Hematopoietic multipotent progenitor cell treated with erythropoietin and hydrocortisone succinate and interleukin-3 and kit ligand, for 6 days (in vitro differentiated cells): ENCODE data around the gene SLC24A3.

Experiments
- DNase-seq: peaks from one replicate; pipeline ENCODE4 v3.0.0-alpha.2; 2015

Gene SLC24A3

DNA sequence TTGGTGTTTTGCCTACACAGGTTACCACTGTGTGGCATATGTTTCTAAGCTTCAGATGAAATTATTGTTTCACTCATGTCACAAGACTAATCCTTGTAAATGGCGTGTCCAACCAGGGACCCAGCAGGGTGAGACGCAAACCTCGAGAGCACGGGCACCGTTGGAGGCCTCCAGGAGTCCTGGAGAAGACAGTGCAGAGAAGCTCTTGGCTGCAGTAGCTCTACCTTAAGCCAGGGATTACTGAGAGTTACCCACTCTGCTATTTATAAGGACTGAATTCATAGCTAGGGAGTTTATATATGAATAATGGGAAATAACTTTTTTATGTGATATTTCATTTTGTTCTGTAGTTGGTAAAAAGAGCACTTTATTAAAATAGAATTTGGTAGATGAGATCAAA is 137.4 kb downstream of the SLC24A3 start:
- DNase-seq = no peak

DNA sequence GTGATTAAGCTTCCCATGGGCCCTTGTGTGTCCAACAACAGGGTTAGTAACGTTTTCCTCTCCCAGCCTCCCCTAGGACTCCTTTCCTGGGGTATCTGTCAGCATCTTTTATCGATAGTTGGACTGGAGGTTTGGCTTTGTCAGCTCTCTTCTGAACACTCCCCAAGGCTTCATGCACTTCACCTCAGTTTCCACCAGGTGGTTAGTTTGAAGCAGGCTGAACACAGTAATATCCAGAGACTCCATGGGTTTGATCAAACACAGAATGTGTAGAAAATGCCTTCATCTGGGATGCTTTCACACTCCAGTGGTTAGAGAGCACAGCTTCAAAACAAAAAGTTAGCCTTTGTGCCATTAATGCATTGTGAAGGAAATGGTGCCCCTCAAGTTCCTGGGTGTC is 139.1 kb downstream of the SLC24A3 start:
- DNase-seq = no peak

DNA sequence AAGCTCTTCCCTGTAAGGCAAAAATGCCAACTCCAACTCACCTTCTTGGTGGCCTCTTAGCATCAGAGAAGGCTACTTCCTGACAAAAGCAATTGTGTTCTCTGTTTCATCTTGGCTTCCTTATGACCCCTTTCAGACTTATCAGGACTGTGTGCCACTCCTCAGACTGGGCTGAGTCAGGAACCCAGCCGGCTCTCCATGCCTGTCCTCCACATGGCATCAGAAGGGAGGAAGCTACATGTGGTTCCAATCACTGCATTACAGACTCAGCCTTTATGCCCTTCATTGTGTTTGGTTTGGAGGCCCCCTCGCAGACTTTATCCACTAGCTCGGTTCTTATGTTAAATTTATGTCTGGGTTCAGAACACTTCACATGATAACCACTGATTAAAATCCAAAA is 142.5 kb downstream of the SLC24A3 start:
- DNase-seq = no peak

DNA sequence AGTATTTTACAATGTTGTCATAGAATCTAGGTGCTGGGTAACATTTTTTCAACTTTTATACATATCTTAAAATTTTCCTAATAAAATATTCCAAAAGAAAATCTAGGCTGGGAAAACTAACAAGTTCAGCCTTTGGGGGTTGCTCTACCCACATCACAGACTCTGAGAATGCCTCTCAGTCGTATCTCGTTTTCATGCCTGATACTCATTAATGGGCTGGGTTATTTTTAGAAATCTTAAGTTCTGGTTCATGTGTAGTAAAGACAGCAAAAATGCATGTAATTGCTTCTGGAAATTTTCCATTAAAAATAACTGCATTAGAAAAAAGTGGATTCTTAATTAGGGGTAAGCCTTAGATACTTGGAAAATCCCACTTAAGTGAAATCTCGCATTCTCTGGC is 149.3 kb downstream of the SLC24A3 start:
- DNase-seq = no peak

DNA sequence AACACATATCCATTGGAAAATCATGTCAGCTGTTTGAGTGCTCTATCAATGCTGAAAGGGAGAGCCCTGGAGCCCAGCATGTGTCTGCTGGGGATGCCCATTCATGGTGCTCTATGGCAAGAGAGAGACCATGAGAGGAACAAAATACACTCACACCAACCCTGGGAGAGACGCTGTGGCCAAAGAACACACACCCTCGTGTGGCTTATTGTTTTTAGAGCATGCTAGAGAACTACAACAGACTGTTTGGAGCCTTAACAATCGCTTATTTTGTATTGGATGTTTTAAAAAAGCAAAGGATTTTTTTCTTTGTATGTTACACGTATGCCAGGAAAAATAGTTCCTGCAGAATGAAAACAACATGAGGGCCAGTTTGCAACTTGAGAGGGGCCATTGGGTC is 151.0 kb downstream of the SLC24A3 start:
- DNase-seq = no peak

DNA sequence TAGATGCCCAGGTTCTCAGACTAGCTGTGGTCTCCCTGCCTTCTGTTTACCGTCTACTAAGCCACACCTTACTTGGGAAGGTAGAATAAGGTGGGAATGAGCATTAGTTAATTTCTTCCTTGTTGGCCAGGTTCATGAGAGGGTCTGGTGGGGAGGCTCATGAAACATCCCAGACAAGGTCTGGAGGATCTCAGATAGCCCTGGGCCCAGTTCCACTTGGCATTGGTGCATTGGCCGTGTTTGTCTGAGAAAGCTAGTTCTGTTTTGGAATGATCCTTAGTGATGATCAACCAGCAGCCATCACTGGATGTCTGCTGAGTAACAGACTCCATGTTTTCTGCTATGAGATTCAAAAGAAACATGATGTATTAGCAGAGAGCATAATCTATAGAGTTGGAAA is 155.1 kb downstream of the SLC24A3 start:
- no peak for DNase-seq

DNA sequence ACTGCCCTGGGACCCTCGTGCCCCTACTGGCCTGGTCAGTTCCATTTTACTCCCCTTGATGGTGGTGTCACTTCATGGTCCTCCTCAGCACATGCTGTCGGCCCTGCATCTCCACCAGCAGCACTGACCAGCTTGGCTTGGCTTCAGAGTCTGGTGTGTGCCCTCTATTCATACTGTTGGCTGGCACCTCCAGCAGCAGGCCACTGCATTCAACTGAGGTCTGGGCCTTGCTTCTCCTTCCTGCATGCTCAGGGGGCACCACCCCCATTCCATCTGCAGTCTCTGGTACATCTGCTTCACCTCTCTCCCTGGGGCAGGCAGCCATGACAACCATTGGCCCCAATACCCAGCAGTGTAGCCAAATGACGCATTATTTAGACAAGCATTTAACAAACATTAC is 155.9 kb downstream of the SLC24A3 start:
- DNase-seq = no peak

DNA sequence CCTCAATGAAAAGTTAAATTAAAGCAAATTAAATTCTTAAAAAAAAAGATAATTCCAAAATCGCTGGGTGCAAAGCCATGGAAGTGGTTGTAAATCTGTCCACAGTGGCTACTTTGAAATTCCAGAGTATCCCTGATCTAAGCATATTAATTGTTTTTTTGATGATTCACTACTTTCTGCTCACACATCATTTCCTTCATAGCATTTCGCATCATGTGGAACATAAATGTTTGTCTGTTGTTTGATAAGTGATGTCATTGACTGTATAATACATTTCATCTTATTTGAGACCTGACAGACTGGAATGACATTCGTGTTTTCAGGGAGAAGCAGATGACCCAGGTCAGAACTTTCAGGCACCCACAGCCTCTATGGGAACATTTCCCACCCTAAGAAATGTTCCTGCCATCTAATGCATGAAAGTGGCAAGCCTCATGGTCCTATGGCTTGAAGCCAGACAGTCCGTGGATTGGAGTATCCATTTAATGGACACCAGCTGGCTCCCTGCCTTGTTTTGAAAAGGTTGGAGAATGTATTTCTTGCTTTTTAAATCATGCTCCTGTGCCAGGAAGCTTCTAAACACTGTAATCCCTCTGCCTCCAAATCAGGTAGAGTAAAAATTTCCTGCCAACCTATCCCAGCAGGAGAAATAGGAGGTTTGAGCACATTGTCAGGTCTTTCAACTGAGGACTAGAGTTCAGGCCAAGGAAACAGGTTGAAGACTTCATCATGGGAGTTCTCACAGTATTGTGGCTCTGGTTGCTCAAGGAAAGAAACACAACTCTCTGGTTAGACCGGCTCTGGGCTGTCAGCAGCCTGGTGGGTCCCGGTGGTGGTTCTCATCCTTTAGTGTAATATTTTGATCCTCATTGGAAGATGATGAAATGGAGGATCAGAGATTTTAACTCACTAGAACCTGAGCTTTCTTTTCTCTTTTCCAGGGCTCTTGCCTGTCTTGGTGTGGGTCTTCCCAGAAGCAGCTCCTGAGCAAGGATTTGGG is 157.9 kb downstream of the SLC24A3 start:
- DNase-seq = no peak

DNA sequence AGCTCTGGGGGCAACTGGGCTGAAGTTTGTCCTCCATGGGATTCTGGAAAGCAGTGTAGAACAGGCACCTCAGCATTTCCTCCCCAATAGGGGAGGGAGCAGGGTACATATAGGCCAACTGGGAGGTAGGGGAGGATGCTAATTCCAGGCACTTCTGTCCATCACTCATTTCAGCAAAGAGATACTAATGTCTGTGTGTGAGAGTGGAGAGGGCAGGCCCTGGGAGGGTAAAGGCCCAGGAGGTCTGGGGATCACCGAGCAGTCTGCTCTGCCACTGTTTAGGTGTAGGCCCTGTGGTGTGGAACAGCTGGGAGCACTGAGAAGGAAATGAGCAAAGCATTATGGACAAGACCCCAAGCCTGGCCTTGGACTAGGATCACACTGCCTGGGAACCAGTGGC is 158.7 kb downstream of the SLC24A3 start:
- no peak for DNase-seq

DNA sequence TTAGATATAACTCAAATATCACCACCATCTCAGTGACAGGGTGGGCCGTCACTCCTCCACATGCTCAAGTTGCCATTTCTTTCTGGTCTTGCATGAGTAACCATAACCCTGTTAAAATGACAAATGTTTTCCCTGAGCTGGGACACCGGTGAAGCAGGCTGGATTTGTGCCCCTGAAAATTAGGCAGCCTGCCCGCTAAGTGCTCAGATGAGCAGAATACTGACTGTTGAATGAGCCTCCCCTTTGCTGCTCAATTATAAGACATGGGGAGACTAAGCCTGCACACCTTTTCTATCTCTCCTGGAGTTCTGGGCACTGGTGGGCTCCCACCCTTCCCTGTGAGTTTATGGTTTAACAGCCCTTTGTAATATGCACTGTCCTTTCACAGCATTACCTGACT is 161.8 kb downstream of the SLC24A3 start:
- no peak for DNase-seq

DNA sequence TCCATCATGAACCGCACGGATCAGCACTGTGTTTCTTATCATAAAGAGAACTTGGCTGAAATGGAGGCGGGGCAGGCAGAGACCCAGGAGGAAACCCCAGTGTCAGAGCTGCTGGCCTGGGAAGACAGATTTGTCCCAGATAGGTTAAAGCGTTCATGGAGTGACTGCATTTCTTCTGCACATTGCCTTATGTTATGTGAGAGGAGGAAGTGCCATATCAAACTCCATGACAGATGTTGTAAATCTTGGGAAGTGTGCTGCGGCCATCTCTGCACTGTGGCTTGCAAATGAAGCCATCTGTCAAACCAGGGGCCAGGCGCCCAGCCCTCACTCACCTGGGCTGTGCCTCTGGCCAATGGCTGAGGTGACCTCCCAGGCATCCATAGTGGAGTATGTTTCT is 163.0 kb downstream of the SLC24A3 start:
- peak; percentile 56 for DNase-seq

DNA sequence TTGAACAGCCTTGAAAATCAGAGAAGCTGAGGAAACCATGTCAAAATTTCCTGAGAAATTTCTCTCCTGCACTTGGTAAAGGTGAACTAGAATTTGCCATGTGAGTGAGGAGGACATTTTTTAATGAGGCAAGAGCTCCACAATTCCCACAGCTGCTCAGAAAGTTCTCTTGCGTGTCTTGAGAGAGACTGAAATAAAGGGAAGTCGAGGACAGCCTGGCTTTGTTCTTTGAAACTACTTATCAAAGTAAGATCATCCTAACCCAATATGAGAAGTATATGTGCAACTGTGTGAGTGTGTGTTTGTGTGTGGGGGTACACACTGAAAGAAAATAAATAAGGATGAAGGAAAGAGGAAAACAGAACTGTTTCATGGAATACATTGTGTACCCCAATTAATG is 163.4 kb downstream of the SLC24A3 start:
- peak; percentile 27 for DNase-seq

DNA sequence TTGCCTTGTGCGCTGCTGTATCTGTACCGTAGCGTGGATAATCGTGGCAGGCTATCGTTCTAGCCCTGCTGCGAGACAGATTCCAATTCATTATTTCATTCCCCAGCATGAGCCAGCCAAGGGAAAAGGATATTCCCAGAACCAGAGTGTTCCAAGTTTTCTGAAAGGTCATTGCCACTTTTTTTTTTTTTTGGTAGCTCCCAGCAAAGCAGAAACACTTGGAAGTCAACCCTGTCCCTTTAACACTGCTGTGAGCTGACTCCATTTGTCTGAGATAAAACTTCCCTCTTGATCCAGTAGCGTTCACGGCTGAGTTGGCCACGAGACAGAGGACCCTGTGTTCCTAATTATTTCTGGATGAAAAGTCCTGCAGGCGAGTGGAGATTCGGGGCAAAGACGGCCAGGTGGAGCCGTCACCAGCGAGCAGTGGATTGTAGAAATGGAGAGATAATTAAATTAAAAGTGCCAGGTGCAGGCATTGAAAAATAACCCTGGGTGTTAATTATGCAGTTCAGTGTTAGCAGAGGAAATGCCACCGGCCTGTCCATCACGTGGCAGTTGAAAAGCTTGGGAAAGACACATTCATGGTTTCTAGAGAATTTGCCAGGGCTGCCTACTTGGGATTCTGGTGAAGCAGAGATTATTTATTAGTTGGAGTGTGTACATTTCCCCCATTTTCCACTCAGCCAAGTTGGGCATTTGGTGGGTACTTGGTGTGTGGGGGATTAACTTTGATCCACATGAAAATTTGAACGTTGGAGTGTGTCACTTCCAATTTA is 164.2 kb downstream of the SLC24A3 start:
- DNase-seq = no peak

DNA sequence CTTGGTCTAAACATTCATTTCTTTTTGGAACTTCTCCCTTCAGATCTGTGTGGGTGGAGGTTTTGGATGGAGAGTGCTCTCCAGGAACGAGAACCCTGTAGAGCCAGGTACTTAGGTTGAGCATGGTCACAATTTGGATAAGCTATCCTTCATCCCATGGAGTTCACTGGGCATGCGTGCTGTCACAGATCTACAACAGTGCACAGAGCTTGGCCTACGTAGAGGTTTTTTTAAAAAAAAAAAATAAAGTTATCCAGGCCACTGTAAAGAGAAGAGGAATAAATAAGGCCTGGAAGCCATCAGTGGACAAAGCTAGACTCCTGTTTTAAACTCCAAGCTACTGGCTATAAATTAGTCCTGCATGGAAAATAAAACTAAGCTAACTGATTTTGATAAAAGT is 165.6 kb downstream of the SLC24A3 start:
- no peak for DNase-seq

DNA sequence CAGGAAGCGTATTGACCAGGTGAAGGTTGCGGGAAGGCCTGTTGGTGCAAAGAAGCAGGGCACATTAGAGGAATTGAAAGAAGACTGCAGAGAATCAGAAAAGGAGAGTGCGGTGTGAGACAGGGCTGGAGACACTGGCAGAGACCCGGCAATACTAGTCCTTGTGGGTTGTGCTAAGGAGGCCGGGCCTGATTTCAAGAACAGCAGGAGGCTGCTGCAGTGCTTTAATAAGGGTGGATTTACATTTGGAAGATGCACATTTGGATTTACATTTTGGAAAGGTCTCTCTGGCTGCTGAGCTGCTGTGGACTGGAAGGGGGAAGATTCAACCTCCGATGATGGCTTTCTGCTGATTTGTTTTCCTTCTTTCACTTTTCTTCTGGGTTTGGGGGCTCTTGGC is 167.8 kb downstream of the SLC24A3 start:
- DNase-seq = no peak

DNA sequence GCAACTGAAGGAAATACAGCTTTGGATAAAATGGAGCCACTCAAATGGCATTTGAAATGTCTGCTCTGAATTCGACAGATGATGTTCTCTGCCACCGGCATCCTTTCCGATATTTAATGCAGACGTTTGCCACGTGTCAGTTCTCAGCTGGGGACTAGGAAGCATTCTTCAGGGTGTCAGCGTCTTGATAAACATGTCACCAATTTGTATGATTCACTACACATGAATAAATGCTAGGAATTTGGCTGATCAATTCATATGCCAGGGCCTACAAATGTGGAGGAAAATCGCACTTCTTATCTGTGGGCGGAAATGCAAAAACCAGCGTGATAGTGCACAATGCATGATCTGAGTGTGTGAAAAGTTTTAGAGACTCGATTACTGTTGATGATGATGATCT is 169.5 kb downstream of the SLC24A3 start:
- no peak for DNase-seq

DNA sequence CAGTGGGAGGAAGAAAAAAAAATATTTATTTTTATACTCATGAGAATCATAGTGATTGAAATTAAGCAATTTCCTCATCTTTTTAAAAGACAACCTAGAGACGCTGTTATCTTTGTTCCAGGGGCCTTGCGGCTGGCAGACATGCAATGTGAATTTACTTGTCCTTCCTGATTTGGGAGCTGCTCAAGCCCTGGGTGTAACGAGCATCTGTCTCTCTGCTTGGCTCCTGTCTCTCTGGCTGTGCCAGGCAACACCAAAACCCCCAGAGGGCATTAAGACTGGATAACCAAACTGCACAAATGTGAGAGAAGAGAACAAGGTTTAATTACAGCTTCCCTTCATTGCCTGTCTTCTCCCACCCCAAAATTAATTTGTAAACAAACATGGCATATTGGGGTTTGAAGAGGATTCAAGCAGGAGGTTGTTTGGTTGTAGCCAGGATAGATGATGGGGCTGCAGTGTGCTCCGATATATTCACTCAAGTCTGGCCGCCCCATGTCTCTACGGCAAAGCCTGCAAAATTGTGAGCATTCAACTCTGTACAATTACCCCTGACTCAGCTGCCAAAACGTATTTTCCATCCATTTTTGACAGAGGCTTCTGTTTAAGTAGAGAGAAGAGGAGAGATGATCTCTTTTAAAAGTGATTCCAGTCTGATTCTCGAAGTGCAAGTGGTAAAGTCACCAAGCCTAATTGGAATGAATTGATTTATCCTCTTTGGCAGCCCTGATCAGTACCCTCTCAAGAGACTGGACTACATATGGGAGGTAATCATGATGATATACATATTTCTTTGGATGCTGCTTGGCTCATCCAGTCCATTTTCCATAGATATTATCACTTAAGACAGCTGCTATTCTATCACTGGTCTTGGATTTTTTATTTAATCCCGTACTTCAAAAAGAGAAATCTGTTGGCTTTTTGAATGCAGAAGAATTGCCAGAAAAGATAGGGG is 170.2 kb downstream of the SLC24A3 start:
- peak; percentile 66 for DNase-seq

DNA sequence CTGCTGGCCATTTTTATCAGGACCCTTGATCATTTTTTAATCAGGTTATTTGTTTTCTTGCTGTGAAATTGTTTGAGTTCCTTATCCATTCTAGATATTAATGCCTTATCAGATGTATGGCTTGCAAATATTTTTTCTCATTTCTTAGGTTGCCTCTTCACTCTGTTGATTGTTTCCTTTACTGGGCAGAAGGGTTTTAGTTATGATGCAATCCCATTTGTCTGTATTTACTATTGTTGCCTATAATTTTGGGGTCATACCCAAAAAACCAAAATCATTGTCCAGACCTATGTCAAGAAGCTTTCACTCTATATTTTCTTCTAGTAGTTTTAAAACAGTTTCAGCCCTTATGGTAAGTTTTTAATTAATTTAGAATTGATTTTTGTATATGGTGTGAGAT is 172.5 kb downstream of the SLC24A3 start:
- no peak for DNase-seq

DNA sequence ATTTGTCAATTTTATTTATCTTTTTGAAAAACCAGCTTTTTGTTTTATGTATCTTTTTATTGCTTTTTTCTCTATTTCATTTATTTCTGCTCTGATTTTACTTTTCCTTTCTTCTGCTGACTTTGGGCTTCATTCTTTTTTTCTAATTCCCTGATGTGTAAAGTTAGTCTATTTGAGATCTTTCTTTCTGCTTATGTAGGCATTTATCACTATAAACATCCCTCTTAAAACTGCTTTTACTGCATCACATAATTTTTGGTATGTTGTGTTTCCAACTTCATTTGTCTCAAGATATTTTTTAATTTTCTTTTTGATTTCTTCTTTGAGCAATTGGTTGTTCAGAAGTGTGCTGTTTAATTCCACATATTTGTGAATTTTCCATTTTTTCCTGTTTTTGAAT is 174.8 kb downstream of the SLC24A3 start:
- no peak for DNase-seq

DNA sequence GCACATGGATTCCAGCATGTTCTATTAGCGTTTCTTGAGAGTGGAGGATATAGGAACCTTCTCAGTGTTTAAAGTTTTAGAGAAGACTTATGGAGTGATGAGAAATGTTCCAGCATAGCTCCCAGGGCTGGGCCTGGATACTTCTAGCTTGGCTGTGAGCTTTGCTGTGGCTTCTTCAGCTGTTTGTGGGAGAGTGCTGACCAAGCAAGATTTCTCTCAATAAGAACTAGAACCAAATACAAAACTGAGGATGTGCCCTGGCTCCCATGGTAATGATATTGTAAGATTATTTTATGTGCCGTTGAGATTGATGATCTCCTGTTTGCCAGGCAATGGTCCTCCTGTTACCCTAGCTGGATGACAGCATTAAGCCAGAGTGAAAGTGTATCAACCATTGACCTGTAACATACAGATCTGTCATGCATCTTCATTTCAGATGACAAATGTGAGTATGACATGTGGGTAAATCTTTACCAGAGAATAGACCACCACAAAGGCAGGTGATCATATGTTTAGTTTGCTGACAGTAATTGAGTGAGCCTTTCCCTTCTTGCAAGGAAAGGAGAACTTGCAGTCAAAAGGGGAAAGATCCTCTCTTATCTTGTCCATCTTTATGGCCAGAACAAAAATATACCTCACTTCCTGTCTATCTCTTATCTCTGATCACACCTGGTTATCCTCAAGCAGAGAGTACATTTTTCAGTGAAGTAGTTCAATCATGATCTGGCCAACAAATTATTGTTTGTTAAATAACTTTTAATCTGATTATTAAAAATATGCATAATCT is 180.1 kb downstream of the SLC24A3 start:
- DNase-seq = peak; percentile 19

DNA sequence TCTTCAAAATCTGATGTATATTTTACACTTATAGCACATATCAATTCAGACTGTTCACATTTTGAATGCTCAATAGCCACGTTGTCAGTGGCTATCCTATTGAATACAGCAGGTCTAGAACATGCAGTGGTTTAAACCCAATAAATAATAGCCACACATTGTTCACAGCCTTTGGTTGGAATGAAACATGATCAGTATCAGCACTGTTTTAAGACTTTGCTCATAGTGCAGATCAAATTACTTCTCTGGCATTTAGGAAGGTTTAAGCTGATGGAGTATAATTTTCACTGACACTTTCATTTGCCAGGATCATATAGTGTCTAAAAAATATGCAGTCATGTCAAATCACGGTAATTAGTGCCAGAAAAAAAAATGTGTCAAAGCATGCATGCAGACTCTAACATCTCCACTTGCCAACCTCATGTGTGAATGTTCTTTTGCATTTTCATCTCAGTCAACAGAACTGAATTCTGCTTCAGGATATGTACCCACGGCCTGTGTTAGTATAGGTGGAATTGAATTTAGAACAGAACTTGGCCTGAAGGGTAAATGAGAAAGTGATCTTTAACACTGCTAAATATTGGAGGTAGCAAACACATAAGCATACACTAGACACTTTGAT is 184.1 kb downstream of the SLC24A3 start:
- no peak for DNase-seq

DNA sequence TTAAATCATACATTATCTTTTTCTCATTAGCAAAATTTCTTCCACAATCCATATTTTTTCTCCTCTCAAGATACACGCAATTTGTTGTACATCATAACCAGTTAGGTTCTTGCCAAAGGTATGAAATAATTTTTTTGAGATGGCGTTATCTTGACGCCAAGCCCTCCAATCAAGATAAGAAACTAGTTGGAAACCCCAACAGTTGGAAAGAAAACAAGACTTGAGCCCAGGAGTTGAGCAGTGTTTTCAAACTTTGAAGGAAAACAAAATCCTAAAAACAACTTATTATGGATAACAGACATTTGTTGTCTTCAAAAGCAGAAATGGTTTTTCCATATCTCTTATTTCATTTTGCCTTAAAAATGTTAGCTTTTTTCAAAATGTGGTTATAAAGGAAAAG is 184.8 kb downstream of the SLC24A3 start:
- DNase-seq = no peak
